Gastrocnemius medialis (tissue), 4 donors: ENCODE measurements around the gene CTNNA2. TPM values are rescaled to one million over a fixed set of nuclear protein-coding genes. Genes with fewer than 3 reads are reported as not detected.

Experiments
- ATAC-seq, 2 donors: fragments of 150-250 bp; one replicate each; pipeline ENCODE4 v1.9.1; 2016
- DNase-seq, 2 donors: peaks; one replicate each; pipeline ENCODE4 v3.0.0-alpha.2; 2019
- H3K27ac ChIP-seq, 4 donors: fragments of 200-600 bp; sonication (generic); 1 replicate in 1 of 4; 2 replicates in 3 of 4; pipeline ENCODE4 v1.5.1; 2016 to 2018; ENCODE audit warnings: mild to moderate bottlenecking in 2 of 4, moderate library complexity in 1 of 4
- H3K27me3 ChIP-seq, 3 donors: fragments of 200-600 bp; sonication (generic) in 2 of 3; 1 replicate in 1 of 3; 2 replicates in 2 of 3; pipeline versions ENCODE4 v1.5.1 to v1.6.0; 2016 to 2019; ENCODE audit warnings: mild to moderate bottlenecking in 1 of 3, moderate library complexity in 1 of 3
- H3K36me3 ChIP-seq, 2 donors: fragments of 200-600 bp; sonication (generic) in 1 of 2; one replicate each; pipeline ENCODE4 v1.5.1; 2017 to 2018
- H3K4me1 ChIP-seq, 2 donors: fragments of 200-600 bp; sonication (generic) in 1 of 2; one replicate each; pipeline ENCODE4 v1.5.1; 2016 to 2017; ENCODE audit warnings: mild to moderate bottlenecking in 2 of 2
- H3K4me3 ChIP-seq, 4 donors: fragments of 200-600 bp; sonication (generic) in 3 of 4; 1 replicate in 1 of 4; 2 replicates in 3 of 4; pipeline ENCODE4 v1.5.1; 2016 to 2019; ENCODE audit warnings: mild to moderate bottlenecking in 2 of 4
- H3K9me3 ChIP-seq, 3 donors: fragments of 200-600 bp; sonication (generic) in 2 of 3; 1 replicate in 1 of 3; 2 replicates in 2 of 3; pipeline ENCODE4 v1.5.1; 2016 to 2019
- CTCF ChIP-seq, 5 experiments: fragments of 450-650 bp in 3 of 5; fragments of 200-600 bp in 2 of 5; sonication (generic) in 2 of 5; IDR thresholded peaks in 4 of 5; conservative IDR thresholded peaks in 1 of 5; 1 replicate in 4 of 5; 2 replicates in 1 of 5; pipeline ENCODE4 v1.5.1; 2016 to 2019; ENCODE audit warnings: antibody characterized with exemption in 5 of 5, mild to moderate bottlenecking in 3 of 5, moderate library complexity in 3 of 5
- POLR2A ChIP-seq, 2 donors: fragments of 450-650 bp; IDR thresholded peaks; one replicate each; pipeline ENCODE4 v1.6.1; 2017; ENCODE audit warnings: antibody characterized with exemption in 2 of 2, mild to moderate bottlenecking in 2 of 2, moderate library complexity in 2 of 2
- in situ Hi-C, 4 donors: fragments of 200-750 bp; cut with MboI; loops; one replicate each; pipeline versions ENCODE4 v1.15.0 to v1.8.0; 2017; ENCODE audit warnings: low sequenced_read_pairs in 4 of 4
- intact Hi-C: fragments of 100-400 bp; cut with DNase I; formaldehyde crosslinking; loops from one replicate; pipeline ENCODE4 v1.15.1; 2023; ENCODE audit warnings: low total_unique reads
- total RNA-seq, 4 donors: library from RNA; depleted of rRNA; stranded (reverse); fragments of >200 nt; gene quantifications; one replicate each; pipeline versions ENCODE4 v1.1.0 to v1.2.3, GENCODE V29; 2016

The CTNNA2 gene
- total RNA-seq, 4 donors from 2014 or later: not detected

- intact Hi-C loops (no loop called here), in situ Hi-C loops (no loop called here)
- ATAC-seq (no peak), DNase-seq (no peak)
- H3K9me3 ChIP-seq: no peaks in the 10 kb centered on the region
- H3K4me3 ChIP-seq: no peak overlapping the region
- no peaks in the 10 kb centered on the region for H3K36me3 ChIP-seq
- no peak for TF ChIP-seq CTCF (IDR thresholded peaks at IDR 0.05 in 4 of 5, conservative IDR thresholded peaks at IDR 0.05 in 1 of 5)
- no peak for TF ChIP-seq POLR2A (IDR thresholded peaks at IDR 0.05)
- H3K27ac ChIP-seq: no peak overlapping the region
- no peaks in the 10 kb centered on the region for H3K4me1 ChIP-seq
- no peaks in the 10 kb centered on the region for H3K27me3 ChIP-seq
These were observed 907.8 kb downstream of the CTNNA2 start for GRCh38 chr2:80420530-80421208.

- in situ Hi-C loops: no loop called here
- H3K36me3 ChIP-seq: no peaks in the 10 kb centered on the region
- no peaks in the 10 kb centered on the region for H3K4me1 ChIP-seq
- no peak overlapping the region for H3K4me3 ChIP-seq
- no peak overlapping the region for H3K27ac ChIP-seq
- intact Hi-C loops: no loop called here
- TF ChIP-seq CTCF (IDR thresholded peaks at IDR 0.05 in 4 of 5, conservative IDR thresholded peaks at IDR 0.05 in 1 of 5) (no peak), POLR2A (IDR thresholded peaks at IDR 0.05) (no peak)
- DNase-seq (no peak), ATAC-seq (no peak)
- no peaks in the 10 kb centered on the region for H3K9me3 ChIP-seq
- no peaks in the 10 kb centered on the region for H3K27me3 ChIP-seq
These were observed 916.4 kb downstream of the CTNNA2 start for GRCh38 chr2:80429251-80429650.

DNA sequence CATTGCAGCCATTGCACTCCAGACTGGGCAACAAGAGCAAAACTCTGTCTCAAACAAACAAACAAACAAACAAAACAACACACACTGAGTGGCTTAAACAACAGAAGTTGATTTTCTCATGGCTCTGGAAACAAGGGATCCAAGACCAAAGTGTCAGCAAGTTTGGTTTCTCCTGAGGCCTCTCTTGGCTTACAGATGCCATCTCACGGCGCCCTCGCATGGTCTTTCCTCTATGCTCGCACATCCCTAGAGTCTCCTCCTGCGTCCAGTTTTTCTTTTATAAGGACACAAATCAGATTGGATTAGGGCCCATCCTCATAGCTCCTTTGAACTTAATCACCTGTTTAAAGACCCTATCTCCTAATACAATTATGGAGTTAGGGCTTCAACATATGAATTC, 925.1 kb downstream of the CTNNA2 start:
- no peaks in the 10 kb centered on the region for H3K9me3 ChIP-seq
- DNase-seq (no peak), ATAC-seq (no peak)
- H3K4me3 ChIP-seq: no peak overlapping the region
- TF ChIP-seq POLR2A (IDR thresholded peaks at IDR 0.05) (no peak), CTCF (IDR thresholded peaks at IDR 0.05 in 4 of 5, conservative IDR thresholded peaks at IDR 0.05 in 1 of 5) (no peak)
- intact Hi-C loops: no loop called here
- H3K4me1 ChIP-seq: no peaks in the 10 kb centered on the region
- in situ Hi-C loops: no loop called here
- no peaks in the 10 kb centered on the region for H3K36me3 ChIP-seq
- H3K27ac ChIP-seq: no peak overlapping the region
- H3K27me3 ChIP-seq: no peaks in the 10 kb centered on the region

- H3K4me3 ChIP-seq: no peak overlapping the region
- H3K9me3 ChIP-seq: no peaks in the 10 kb centered on the region
- no peaks in the 10 kb centered on the region for H3K4me1 ChIP-seq
- in situ Hi-C loops (no loop called here), intact Hi-C loops (no loop called here)
- no peak for TF ChIP-seq CTCF (IDR thresholded peaks at IDR 0.05 in 4 of 5, conservative IDR thresholded peaks at IDR 0.05 in 1 of 5)
- TF ChIP-seq POLR2A (IDR thresholded peaks at IDR 0.05): no peak
- no peak overlapping the region for H3K27ac ChIP-seq
- ATAC-seq: no peak
- no peaks in the 10 kb centered on the region for H3K36me3 ChIP-seq
- no peak for DNase-seq
- H3K27me3 ChIP-seq: no peaks in the 10 kb centered on the region
These were observed 925.8 kb downstream of the CTNNA2 start for GRCh38 chr2:80438686-80439085.

- DNase-seq (no peak), ATAC-seq (no peak)
- Histone ChIP-seq H3K4me3 (no peak overlapping the region), H3K36me3 (no peaks in the 10 kb centered on the region), H3K4me1 (no peaks in the 10 kb centered on the region), H3K27me3 (peaks cover 0 to 4% (median 0%) of the 10 kb centered on the region in 3 donors), H3K9me3 (no peaks in the 10 kb centered on the region), H3K27ac (no peak overlapping the region)
- intact Hi-C loops: no loop called here
- TF ChIP-seq CTCF (IDR thresholded peaks at IDR 0.05 in 4 of 5, conservative IDR thresholded peaks at IDR 0.05 in 1 of 5): no peak
- no peak for TF ChIP-seq POLR2A (IDR thresholded peaks at IDR 0.05)
- in situ Hi-C loops: no loop called here
These were observed 941.8 kb downstream of the CTNNA2 start for GRCh38 chr2:80454628-80455027.
